Caco-2 (cell line): ENCODE results near the gene PLK5. TPM values are rescaled to one million over a fixed set of nuclear protein-coding genes. Genes with fewer than 3 reads are reported as not detected.

Source experiments
- BruUV-seq: library from RNA; stranded (reverse); fragments of 400-500 nt; replicated peaks from 2 replicates; lab custom pipeline; 2021; lab: Mats Ljungman, UMichigan
- CTCF ChIA-PET: fragments of 300-600 bp; sonication (Branson Sonifier 250); formaldehyde crosslinking; loops from one replicate; lab custom pipeline; 2022; ENCODE audit warnings: antibody characterized with exemption; lab: Charles Lee
- POLR2A ChIA-PET: fragments of 300-600 bp; sonication (Branson Sonifier 250); formaldehyde crosslinking; loops from one replicate; lab custom pipeline; 2022; ENCODE audit warnings: antibody characterized with exemption; lab: Charles Lee
- DNase-seq, 2 experiments: peaks; one replicate each; pipeline versions ENCODE4 v3.0.0 to v3.0.0-alpha.2; 2020 to 2022
- H3K27me3 ChIP-seq: replicated peaks from 2 replicates; pipeline ENCODE4 v1.6.0; 2011; ENCODE audit warnings: low read length; ENCODE audit not compliant: control insufficient read depth, insufficient read depth
- H3K36me3 ChIP-seq: 2 replicates; pipeline ENCODE4 v1.5.1; 2011; ENCODE audit warnings: low read length; ENCODE audit not compliant: control insufficient read depth, insufficient read depth
- H3K4me1 ChIP-seq: fragments of 250-450 bp; sonication (Bioruptor Pico); 2 replicates; pipeline ENCODE4 v1.5.1; 2020; ENCODE audit warnings: mild to moderate bottlenecking
- H3K4me3 ChIP-seq: 2 replicates; pipeline ENCODE4 v1.5.1; 2011; ENCODE audit warnings: low read depth, mild to moderate bottlenecking, control low read depth, low read length
- H3K9me3 ChIP-seq: fragments of 250-450 bp; sonication (Bioruptor Pico); 2 replicates; pipeline ENCODE4 v1.5.1; 2020; ENCODE audit warnings: mild to moderate bottlenecking, moderate library complexity
- H3K27ac Mint-ChIP-seq: one replicate; pipeline ENCODE4 v1.8.0; 2022; ENCODE audit warnings: mixed read lengths; ENCODE audit not compliant: unreplicated experiment
- H3K27me3 Mint-ChIP-seq: one replicate; pipeline ENCODE4 v1.8.0; 2022; ENCODE audit warnings: mixed read lengths; ENCODE audit not compliant: insufficient read depth, unreplicated experiment
- H3K36me3 Mint-ChIP-seq: one replicate; pipeline ENCODE4 v1.8.0; 2022; ENCODE audit warnings: mild to moderate bottlenecking, mixed read lengths; ENCODE audit not compliant: insufficient read depth, unreplicated experiment
- H3K4me1 Mint-ChIP-seq: one replicate; pipeline ENCODE4 v1.8.0; 2022; ENCODE audit warnings: low read depth, mixed read lengths; ENCODE audit not compliant: unreplicated experiment
- H3K4me3 Mint-ChIP-seq: one replicate; pipeline ENCODE4 v1.8.0; 2022; ENCODE audit warnings: mild to moderate bottlenecking, moderate library complexity, mixed read lengths; ENCODE audit not compliant: unreplicated experiment
- H3K9me3 Mint-ChIP-seq: one replicate; pipeline ENCODE4 v1.8.0; 2022; ENCODE audit warnings: mixed read lengths; ENCODE audit not compliant: unreplicated experiment
- CTCF ChIP-seq, 2 experiments: fragments of 200-600 bp in 1 of 2; IDR thresholded peaks; 1 replicate in 1 of 2; 2 replicates in 1 of 2; pipeline versions ENCODE4 v1.5.1 to v1.8.0; 2011 to 2022; ENCODE audit warnings: antibody characterized with exemption in 1 of 2, control low read depth in 1 of 2, inconsistent platforms in 1 of 2, low read depth in 1 of 2, low read length in 1 of 2, mild to moderate bottlenecking in 1 of 2, moderate library complexity in 1 of 2; ENCODE audit not compliant: insufficient read depth in 1 of 2, severe bottlenecking in 1 of 2, unreplicated experiment in 1 of 2
- intact Hi-C: fragments of 100-400 bp; cut with micrococcal nuclease; formaldehyde crosslinking; loops from one replicate; pipeline ENCODE4 v1.10.0; 2022; ENCODE audit not compliant: unreplicated experiment
- total RNA-seq: library from RNA; stranded (reverse); gene quantifications from 2 replicates; pipeline ENCODE4 v1.2.3, GENCODE V29; 2022

The PLK5 gene
- total RNA-seq, 1 experiment from 2014 or later: not detected

DNA sequence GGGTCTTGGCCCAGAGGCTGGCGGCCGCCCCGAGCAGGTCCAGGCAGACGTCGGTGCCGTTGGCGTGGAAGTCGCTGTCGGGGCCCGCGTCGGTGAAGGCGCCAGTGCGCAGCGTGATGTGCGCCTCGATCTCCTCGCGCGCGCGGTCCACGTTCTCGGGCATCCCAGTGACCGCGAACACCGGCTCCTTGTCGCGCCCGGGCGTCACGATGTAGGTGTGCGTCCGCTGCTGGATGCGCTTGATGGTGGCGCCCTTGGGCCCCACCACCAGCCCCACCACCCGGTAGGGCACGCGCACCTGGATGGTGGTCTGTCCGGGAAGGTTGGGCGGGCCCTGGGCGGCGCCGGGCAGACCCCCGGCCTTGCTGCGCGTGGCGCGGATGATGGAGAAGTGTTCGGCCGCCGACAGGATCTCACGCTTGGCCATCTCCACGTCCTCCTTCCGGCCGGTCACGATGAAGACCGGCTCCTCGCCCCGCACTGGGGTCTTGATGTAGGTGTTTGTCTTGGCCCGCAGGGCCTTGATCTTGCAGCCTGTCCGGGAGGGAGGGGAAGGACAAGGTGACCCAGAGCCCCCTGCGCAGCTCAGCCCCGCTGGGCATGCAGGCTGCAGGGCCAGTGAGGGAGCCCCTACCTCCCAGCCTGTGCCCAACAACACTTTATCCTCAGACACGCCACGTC is 32.7 kb downstream of the PLK5 start:
- Histone ChIP-seq H3K4me1 (no peaks in the 10 kb centered on the region), H3K27me3 (no peaks in the 10 kb centered on the region), H3K4me3 (no peak overlapping the region), H3K9me3 (no peaks in the 10 kb centered on the region), H3K36me3 (0 out of 2 replicates have a peak, but pooled peaks cover 1% of the 10 kb centered on the region)
- no peak overlapping the region for H3K4me3 Mint-ChIP-seq
- POLR2A ChIA-PET: no interaction called here
- CTCF ChIA-PET: no interaction called here
- no peak overlapping the region for H3K27ac Mint-ChIP-seq
- H3K9me3 Mint-ChIP-seq: no peaks in the 10 kb centered on the region
- TF ChIP-seq CTCF (IDR thresholded peaks at IDR 0.05; ENCODE audit: insufficient read depth in 1 of 2, low read depth in 1 of 2, low read length in 1 of 2, severe bottlenecking in 1 of 2, unreplicated experiment in 1 of 2): no peak
- peaks cover 33% of the 10 kb centered on the region for H3K36me3 Mint-ChIP-seq
- H3K4me1 Mint-ChIP-seq: no peaks in the 10 kb centered on the region
- no TSS peak for BruUV-seq
- intact Hi-C loops: no loop called here
- no peak for DNase-seq
- no peaks in the 10 kb centered on the region for H3K27me3 Mint-ChIP-seq

GRCh38 chr19:1558552-1558951 is 34.7 kb downstream of the PLK5 start:
- Histone ChIP-seq H3K9me3 (no peaks in the 10 kb centered on the region), H3K4me1 (no peaks in the 10 kb centered on the region), H3K36me3 (0 out of 2 replicates have a peak, but pooled peaks cover 1% of the 10 kb centered on the region), H3K4me3 (no peak overlapping the region), H3K27me3 (no peaks in the 10 kb centered on the region)
- H3K36me3 Mint-ChIP-seq: peaks cover 22% of the 10 kb centered on the region
- no TSS peak for BruUV-seq
- no peaks in the 10 kb centered on the region for H3K27me3 Mint-ChIP-seq
- H3K9me3 Mint-ChIP-seq: no peaks in the 10 kb centered on the region
- TF ChIP-seq CTCF (IDR thresholded peaks at IDR 0.05; ENCODE audit: insufficient read depth in 1 of 2, low read depth in 1 of 2, low read length in 1 of 2, severe bottlenecking in 1 of 2, unreplicated experiment in 1 of 2): no peak
- ChIA-PET CTCF (no interaction called here), POLR2A (no interaction called here)
- H3K27ac Mint-ChIP-seq: no peak overlapping the region
- intact Hi-C loops: no loop called here
- no peak for DNase-seq
- H3K4me1 Mint-ChIP-seq: no peaks in the 10 kb centered on the region
- H3K4me3 Mint-ChIP-seq: no peak overlapping the region

GRCh38 chr19:1560286-1560882 is 36.5 kb downstream of the PLK5 start:
- H3K4me1 Mint-ChIP-seq: no peaks in the 10 kb centered on the region
- no peak overlapping the region for H3K4me3 Mint-ChIP-seq
- H3K36me3 ChIP-seq: 0 out of 2 replicates have a peak, but pooled peaks cover 1% of the 10 kb centered on the region
- BruUV-seq: no TSS peak
- no peak for DNase-seq
- H3K27me3 ChIP-seq: no peaks in the 10 kb centered on the region
- H3K4me1 ChIP-seq: no peaks in the 10 kb centered on the region
- H3K4me3 ChIP-seq: no peak overlapping the region
- H3K27ac Mint-ChIP-seq: no peak overlapping the region
- intact Hi-C loops: no loop called here
- H3K36me3 Mint-ChIP-seq: peaks cover 24% of the 10 kb centered on the region
- H3K9me3 ChIP-seq: no peaks in the 10 kb centered on the region
- no peak for TF ChIP-seq CTCF (IDR thresholded peaks at IDR 0.05; ENCODE audit: insufficient read depth in 1 of 2, low read depth in 1 of 2, low read length in 1 of 2, severe bottlenecking in 1 of 2, unreplicated experiment in 1 of 2)
- no peaks in the 10 kb centered on the region for H3K9me3 Mint-ChIP-seq
- ChIA-PET CTCF (no interaction called here), POLR2A (no interaction called here)
- no peaks in the 10 kb centered on the region for H3K27me3 Mint-ChIP-seq
